ENCODE measurements around the gene CNOT3.
"Not testable (repeated sequence)": the region's sequence is repeated elsewhere in the genome, so short reads cannot be mapped to it uniquely, and the experiment has no call there.

Gene CNOT3

DNA sequence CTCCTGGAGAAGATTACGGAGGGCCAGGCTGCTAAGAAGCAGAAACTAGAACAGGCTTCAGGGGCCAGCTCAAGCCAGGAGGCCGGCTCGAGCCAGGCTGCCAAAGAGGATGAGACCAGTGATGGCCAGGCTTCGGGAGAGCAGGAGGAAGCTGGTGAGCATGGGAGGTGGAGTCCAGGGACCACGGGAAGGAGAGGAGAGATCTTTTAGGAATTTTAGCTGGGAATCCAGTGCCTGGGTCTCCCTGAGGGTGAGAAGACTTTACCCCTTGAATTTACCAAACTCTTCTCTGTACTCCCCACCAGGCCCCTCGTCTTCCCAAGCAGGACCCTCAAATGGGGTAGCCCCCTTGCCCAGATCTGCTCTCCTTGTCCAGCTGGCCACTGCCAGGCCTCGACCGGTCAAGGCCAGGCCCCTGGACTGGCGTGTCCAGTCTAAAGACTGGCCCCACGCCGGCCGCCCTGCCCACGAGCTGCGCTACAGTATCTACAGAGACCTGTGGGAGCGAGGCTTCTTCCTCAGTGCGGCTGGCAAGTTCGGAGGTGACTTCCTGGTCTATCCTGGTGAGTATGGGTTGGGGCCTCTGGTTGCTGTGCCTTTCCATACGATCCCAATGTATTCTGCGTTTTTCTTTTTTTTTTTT is 54.4 kb downstream of the CNOT3 start:
- no peak for DNase-seq (ENCODE audit: low read depth)

DNA sequence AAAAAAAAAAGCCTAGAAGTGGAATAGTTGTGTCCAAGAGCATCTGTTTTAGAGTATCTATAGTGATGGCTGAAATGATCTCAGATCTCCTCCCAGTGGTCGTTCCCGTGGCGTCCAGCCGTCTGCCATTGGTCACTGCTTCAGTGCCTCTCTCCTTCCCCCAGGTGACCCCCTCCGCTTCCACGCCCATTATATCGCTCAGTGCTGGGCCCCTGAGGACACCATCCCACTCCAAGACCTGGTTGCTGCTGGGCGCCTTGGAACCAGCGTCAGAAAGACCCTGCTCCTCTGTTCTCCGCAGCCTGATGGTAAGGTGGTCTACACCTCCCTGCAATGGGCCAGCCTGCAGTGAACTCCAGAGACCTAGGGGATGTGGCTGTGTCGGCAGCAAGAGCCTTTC is 55.4 kb downstream of the CNOT3 start:
- DNase-seq (ENCODE audit: low read depth) = no peak

DNA sequence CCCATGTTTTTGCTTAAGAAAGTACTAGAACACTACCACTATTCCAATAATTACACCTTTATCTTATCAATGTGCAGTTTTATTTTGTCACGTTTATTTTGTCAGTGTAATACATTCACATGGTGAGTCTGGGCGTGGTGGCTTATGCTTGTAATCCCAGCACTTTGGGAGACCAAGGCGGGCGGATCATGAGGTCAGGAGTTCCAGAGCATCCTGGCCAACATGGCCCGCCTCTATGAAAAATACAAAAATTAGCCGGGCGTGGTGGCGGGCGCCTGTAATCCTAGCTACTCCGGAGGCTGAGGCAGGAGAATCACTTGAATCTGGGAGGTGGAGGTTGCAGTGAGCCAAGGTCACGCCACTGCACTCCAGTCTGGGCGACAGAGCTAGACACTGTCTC is 56.9 kb downstream of the CNOT3 start:
- DNase-seq (ENCODE audit: low read depth) = not testable (repeated sequence)

DNA sequence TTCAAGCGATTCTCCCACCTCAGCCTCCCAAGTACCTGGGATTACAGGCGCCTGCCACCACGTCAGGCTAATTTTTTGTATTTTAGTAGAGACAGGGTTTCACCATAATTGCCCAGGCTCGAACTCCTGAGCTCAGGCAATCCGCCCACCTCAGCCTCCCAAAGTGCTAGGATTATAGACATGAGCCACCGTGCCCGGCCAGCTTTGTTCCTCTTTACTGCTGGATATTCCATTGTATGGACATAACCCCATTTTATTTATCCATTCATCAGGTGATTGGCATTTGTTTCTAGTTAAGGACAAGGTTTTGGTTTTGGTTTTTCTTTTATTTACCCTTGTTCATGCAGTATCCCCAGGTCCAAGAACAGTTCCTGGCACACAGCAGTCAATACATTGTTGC is 59.0 kb downstream of the CNOT3 start:
- DNase-seq (ENCODE audit: low read depth) = no peak

DNA sequence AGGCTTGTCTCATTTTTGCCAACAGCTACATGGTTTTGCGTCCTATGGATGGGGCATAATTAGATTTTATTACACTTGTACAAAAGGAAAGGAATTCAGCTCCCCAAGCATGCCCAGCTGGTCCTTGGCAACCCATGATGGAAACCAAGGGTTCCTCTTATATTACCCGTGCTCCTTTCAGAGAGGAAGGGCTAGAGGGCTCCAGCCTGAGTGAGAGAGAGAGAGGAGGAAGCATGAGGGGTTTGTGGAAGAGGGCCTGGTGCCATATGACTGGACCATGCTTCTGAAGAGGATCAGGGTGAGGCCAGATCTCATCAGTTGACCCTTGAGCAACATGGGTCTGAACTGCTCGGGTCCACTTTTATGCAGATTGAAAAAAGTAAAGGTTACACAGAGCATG is 59.6 kb downstream of the CNOT3 start:
- DNase-seq (ENCODE audit: low read depth) = no peak

DNA sequence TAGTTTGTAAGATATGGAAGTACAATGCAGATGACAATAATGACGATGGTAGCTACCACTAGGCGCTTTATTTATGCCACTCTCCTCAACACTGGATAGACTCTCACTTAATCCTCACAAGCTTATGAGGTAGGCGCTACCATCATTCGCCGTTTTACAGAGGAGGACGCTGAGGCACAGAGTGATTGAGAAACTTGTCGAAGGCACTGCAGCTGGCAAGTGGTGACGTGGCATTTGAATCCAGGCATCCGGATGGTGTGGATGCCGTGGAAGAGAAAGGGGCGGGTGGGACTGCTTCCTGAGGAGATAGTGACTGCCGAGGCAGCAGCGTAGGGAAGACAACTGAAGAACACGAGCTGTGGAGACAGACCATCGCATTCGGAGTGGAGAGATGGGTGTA is 61.8 kb downstream of the CNOT3 start:
- DNase-seq (ENCODE audit: low read depth) = no peak

DNA sequence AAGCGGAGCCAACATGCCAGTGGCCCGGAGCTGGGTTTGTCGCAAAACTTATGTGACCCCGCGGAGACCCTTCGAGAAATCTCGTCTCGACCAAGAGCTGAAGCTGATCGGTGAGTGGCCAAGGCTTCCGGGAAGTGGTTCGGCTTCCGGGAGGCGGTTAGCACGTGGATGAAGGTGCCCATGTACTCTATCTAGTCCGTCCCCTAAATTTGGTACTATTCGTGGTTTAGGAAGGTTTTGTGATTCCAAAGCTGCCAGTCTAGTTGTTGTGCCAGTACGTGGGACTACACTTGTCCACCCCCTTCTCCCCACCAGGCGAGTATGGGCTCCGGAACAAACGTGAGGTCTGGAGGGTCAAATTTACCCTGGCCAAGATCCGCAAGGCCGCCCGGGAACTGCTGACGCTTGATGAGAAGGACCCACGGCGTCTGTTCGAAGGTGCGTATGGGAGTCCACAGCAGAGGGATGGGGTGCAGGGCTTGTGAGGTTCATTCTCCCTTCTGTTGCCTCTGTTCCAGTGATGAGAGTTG is 63.7 kb downstream of the CNOT3 start:
- DNase-seq (ENCODE audit: low read depth) = no peak

DNA sequence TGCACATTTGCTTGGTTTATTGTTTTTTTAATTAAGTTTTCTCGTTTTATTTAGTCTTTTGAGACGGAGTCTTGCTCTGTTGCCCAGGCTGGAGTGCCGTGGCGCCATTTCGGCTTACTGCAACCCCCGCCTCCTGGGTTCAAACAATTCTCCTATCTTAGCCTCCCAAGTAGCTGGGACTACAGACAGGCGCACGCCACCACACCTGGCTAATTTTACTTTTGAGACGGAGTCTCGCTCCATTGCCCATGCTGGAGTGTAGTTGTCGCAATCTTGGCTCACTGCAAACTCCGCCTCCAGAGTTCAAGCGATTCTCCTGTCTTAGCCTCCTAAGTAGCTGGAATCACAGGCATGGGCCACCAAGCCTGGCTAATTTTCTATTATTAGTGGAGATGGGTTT is 64.4 kb downstream of the CNOT3 start:
- no peak for DNase-seq (ENCODE audit: low read depth)

DNA sequence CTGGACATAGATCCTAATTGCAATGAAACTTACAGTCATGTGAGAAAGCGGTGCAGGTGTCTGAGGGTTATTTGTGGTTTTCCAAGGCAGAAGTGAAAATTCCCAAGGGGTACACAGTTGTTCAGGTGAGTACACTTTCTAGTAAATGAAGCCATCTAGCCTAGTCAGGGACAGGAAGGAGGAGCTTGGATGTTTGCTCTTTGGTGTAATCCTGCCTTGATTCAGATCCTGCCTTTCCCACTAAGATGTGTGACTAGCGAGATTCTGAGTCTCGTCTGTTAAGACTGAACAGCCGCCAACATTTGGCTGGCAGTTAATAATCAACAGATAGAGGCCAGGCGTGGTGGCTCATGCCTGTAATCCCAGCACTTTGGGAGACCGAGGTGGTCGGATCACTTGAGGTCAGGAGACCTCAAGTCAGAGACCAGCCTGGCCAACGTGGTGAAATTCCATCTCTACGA is 65.6 kb downstream of the CNOT3 start:
- no peak for DNase-seq (ENCODE audit: low read depth)

DNA sequence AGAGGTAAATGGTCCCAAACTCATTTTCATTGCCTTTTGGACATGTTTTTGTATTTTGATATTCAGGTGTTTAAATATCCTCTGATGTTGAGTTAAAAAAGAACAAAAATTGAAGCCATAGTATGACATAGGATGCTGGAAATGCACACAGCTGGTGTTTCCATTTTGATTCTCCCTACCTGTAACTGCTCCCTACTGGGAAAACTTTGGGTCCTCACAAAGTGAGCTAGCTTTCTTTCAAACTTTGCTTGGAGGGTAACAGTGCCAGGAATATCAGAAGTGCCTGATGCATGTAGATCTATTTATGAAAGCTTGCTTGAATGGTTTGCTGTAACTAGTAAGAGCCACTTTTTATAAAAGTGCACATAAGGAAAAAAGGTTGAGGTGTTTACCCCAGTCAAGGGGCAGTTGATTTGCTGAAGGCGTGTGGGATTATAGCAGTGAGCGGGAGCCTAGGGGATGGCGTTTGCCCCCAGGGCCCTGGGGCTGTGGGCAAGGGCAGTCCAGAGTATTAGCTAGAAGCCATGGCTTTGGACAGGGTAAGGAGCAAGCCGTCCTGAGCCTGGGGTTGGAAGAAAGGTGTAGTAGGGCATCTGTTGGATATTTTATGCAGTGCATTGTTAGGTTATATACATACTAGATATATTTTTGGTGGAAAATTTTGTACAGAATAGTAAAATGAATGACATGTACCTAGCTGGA is 67.4 kb downstream of the CNOT3 start:
- DNase-seq (ENCODE audit: low read depth) = no peak
